Hematopoietic multipotent progenitor cell treated with erythropoietin and hydrocortisone succinate and interleukin-3 and kit ligand, for 6 days (in vitro differentiated cells): ENCODE measurements around the gene VPS37C.
"Not testable (repeated sequence)": the region's sequence is repeated elsewhere in the genome, so short reads cannot be mapped to it uniquely, and the experiment has no call there.

ENCODE experiments used
- DNase-seq: peaks from one replicate; pipeline ENCODE4 v3.0.0-alpha.2; 2015

The VPS37C gene

GRCh38 chr11:61115498-61116224 is 45.6 kb downstream of the VPS37C start:
- DNase-seq = no peak

- DNase-seq = no peak
Measured at GRCh38 chr11:61114913-61115312, 46.3 kb downstream of the VPS37C start.

- DNase-seq = no peak
Measured at GRCh38 chr11:61113201-61113600, 48.0 kb downstream of the VPS37C start.

- DNase-seq = no peak
Measured at GRCh38 chr11:61112575-61112974, 48.7 kb downstream of the VPS37C start.

GRCh38 chr11:61111786-61112517 is 49.3 kb downstream of the VPS37C start:
- DNase-seq = no peak

- no peak for DNase-seq
Measured at GRCh38 chr11:61111050-61111435, 50.2 kb downstream of the VPS37C start.

GRCh38 chr11:61110255-61111049 is 50.8 kb downstream of the VPS37C start:
- no peak for DNase-seq

- DNase-seq = no peak
Measured at GRCh38 chr11:61109671-61110070, 51.6 kb downstream of the VPS37C start.

- no peak for DNase-seq
Measured at GRCh38 chr11:61108847-61109585, 52.2 kb downstream of the VPS37C start.

GRCh38 chr11:61107888-61108287 is 53.3 kb downstream of the VPS37C start:
- DNase-seq = no peak

- DNase-seq = no peak
Measured at GRCh38 chr11:61106894-61107470, 54.2 kb downstream of the VPS37C start.

- no peak for DNase-seq
Measured at GRCh38 chr11:61106296-61106695, 54.9 kb downstream of the VPS37C start.

GRCh38 chr11:61104963-61105362 is 56.3 kb downstream of the VPS37C start:
- DNase-seq = no peak

- no peak for DNase-seq
Measured at GRCh38 chr11:61103851-61104423, 57.3 kb downstream of the VPS37C start.

GRCh38 chr11:61102667-61103571 is 58.3 kb downstream of the VPS37C start:
- DNase-seq = no peak

GRCh38 chr11:61098778-61099177 is 62.4 kb downstream of the VPS37C start:
- DNase-seq = no peak

- not testable (repeated sequence) for DNase-seq
Measured at GRCh38 chr11:61098261-61098660, 63.0 kb downstream of the VPS37C start.

- DNase-seq = peak; percentile 56
Measured at GRCh38 chr11:61095021-61095420, 66.2 kb downstream of the VPS37C start.

- DNase-seq = not testable (repeated sequence)
Measured at GRCh38 chr11:61094167-61094566, 67.1 kb downstream of the VPS37C start.

- no peak for DNase-seq
Measured at GRCh38 chr11:61092908-61093763, 68.1 kb downstream of the VPS37C start.
